SHP77 (cell line): Measurements from ENCODE around the gene COL27A1.
"Not testable (repeated sequence)": the region's sequence is repeated elsewhere in the genome, so short reads cannot be mapped to it uniquely, and the experiment has no call there.

ENCODE experiments used
- DNase-seq, 2 experiments: peaks; one replicate each; lab custom pipeline; 2025; lab: John Stamatoyannopoulos, UW

The COL27A1 gene

GRCh38 chr9:114324965-114325364, 169.6 kb downstream of the COL27A1 start:
- not testable (repeated sequence) for DNase-seq

- DNase-seq = not testable (repeated sequence)
These were observed 170.4 kb downstream of the COL27A1 start for GRCh38 chr9:114325684-114326254.

- DNase-seq = no peak
These were observed 172.4 kb downstream of the COL27A1 start for GRCh38 chr9:114327749-114328148.

GRCh38 chr9:114328357-114328820, 173.1 kb downstream of the COL27A1 start:
- not testable (repeated sequence) for DNase-seq

- not testable (repeated sequence) for DNase-seq
These were observed 173.7 kb downstream of the COL27A1 start for GRCh38 chr9:114328937-114329624.

- not testable (repeated sequence) for DNase-seq
These were observed 174.3 kb downstream of the COL27A1 start, which contains the start of gene ORM2 for GRCh38 chr9:114329625-114330022. ORM2 (plus strand) TSS chr9:114329869; CDS start chr9:114329905, 36 bp downstream.

- no peak for DNase-seq
These were observed 175.3 kb downstream of the COL27A1 start for GRCh38 chr9:114330636-114331035.

GRCh38 chr9:114331229-114332195, 176.2 kb downstream of the COL27A1 start:
- DNase-seq = not testable (repeated sequence)

- DNase-seq = not testable (repeated sequence)
These were observed 177.2 kb downstream of the COL27A1 start for GRCh38 chr9:114332474-114333040.

GRCh38 chr9:114333718-114334117, 178.4 kb downstream of the COL27A1 start:
- DNase-seq = not testable (repeated sequence)

GRCh38 chr9:114334490-114334889, 179.2 kb downstream of the COL27A1 start:
- DNase-seq = no peak

GRCh38 chr9:114335745-114336144, 180.4 kb downstream of the COL27A1 start:
- DNase-seq = no peak

GRCh38 chr9:114336157-114336556, 180.8 kb downstream of the COL27A1 start:
- DNase-seq = no peak

- DNase-seq = no peak
These were observed 181.5 kb downstream of the COL27A1 start for GRCh38 chr9:114336699-114337395.

GRCh38 chr9:114338187-114338586, 182.8 kb downstream of the COL27A1 start:
- no peak for DNase-seq

- peak in 1 of 2 experiments; percentile 26 for DNase-seq
These were observed 184.0 kb downstream of the COL27A1 start for GRCh38 chr9:114339130-114339908.

- DNase-seq = no peak
These were observed 186.0 kb downstream of the COL27A1 start for GRCh38 chr9:114341152-114341830.

GRCh38 chr9:114341991-114342390, 186.7 kb downstream of the COL27A1 start:
- DNase-seq = no peak

GRCh38 chr9:114342755-114343440, 187.6 kb downstream of the COL27A1 start:
- no peak for DNase-seq
